Erythroblast (primary cell): ENCODE results near the gene MS4A7.

Experiments used
- DNase-seq, 2 experiments: peaks; one replicate each; lab custom pipeline; 2025; lab: John Stamatoyannopoulos, UW
- GATA1 ChIP-seq: IDR thresholded peaks from 2 replicates; pipeline ENCODE4 v1.6.1; 2011; ENCODE audit warnings: low read depth, mild to moderate bottlenecking, control low read depth, low read length, moderate library complexity
- POLR2A ChIP-seq: IDR thresholded peaks from 2 replicates; pipeline ENCODE4 v1.6.1; 2011; ENCODE audit warnings: mild to moderate bottlenecking, low read length

The MS4A7 gene

GRCh38 chr11:60393016-60393415, 14.7 kb downstream of the MS4A7 start:
- DNase-seq: no peak
- TF ChIP-seq POLR2A (no peak), GATA1 (no peak)

- TF ChIP-seq GATA1 (no peak), POLR2A (no peak)
- no peak for DNase-seq
Measured at GRCh38 chr11:60394666-60395380, 16.5 kb downstream of the MS4A7 start.

- DNase-seq: no peak
- no peak for TF ChIP-seq GATA1
- no peak for TF ChIP-seq POLR2A
Measured at GRCh38 chr11:60396382-60396781, 18.1 kb downstream of the MS4A7 start, which contains the start of gene MS4A14. Gene MS4A14 (plus strand): TSS chr11:60396459. CDS start chr11:60396579, 120 bp downstream.

GRCh38 chr11:60396799-60397198, 18.5 kb downstream of the MS4A7 start:
- DNase-seq: no peak
- TF ChIP-seq POLR2A (no peak), GATA1 (no peak)

- no peak for DNase-seq
- TF ChIP-seq POLR2A: no peak
- TF ChIP-seq GATA1: no peak
Measured at GRCh38 chr11:60420015-60420414, 41.7 kb downstream of the MS4A7 start.

- TF ChIP-seq POLR2A (no peak), GATA1 (no peak)
- DNase-seq: no peak
Measured at GRCh38 chr11:60422609-60423008, 44.3 kb downstream of the MS4A7 start.

GRCh38 chr11:60428517-60428916, 50.2 kb downstream of the MS4A7 start:
- TF ChIP-seq POLR2A (no peak), GATA1 (no peak)
- no peak for DNase-seq

GRCh38 chr11:60429272-60429671, 50.9 kb downstream of the MS4A7 start, which contains the start of gene MS4A5:
Gene MS4A5 (plus strand): TSS chr11:60429572. CDS start chr11:60429675, 103 bp downstream.
- no peak for DNase-seq
- no peak for TF ChIP-seq GATA1
- TF ChIP-seq POLR2A: no peak

GRCh38 chr11:60431251-60431650, 52.9 kb downstream of the MS4A7 start:
- no peak for DNase-seq
- TF ChIP-seq POLR2A: no peak
- TF ChIP-seq GATA1: no peak

- DNase-seq: no peak
- no peak for TF ChIP-seq POLR2A
- TF ChIP-seq GATA1: no peak
Measured at GRCh38 chr11:60433401-60433800, 55.1 kb downstream of the MS4A7 start.
